Transverse colon (tissue), 4 donors: ENCODE data around the gene ATG13. TPM values are rescaled to one million over a fixed set of nuclear protein-coding genes. Genes with fewer than 3 reads are reported as not detected.

Experiments used
- DNase-seq: peaks from one replicate; pipeline ENCODE4 v3.0.0-alpha.2; 2019
- H3K27ac ChIP-seq, 4 donors: fragments of 200-600 bp; sonication (generic); 2 replicates each; pipeline ENCODE4 v1.5.1; 2016 to 2018; ENCODE audit warnings: inconsistent platforms in 4 of 4
- H3K27me3 ChIP-seq: fragments of 200-600 bp; sonication (generic); 2 replicates; pipeline ENCODE4 v1.5.1; 2017; ENCODE audit warnings: inconsistent platforms
- H3K36me3 ChIP-seq, 4 donors: fragments of 200-600 bp; sonication (generic); 2 replicates each; pipeline ENCODE4 v1.5.1; 2017 to 2019; ENCODE audit warnings: inconsistent platforms in 4 of 4
- H3K4me1 ChIP-seq, 4 donors: fragments of 200-600 bp; sonication (generic); 2 replicates each; pipeline ENCODE4 v1.5.1; 2017 to 2020; ENCODE audit warnings: inconsistent platforms in 4 of 4
- H3K4me3 ChIP-seq, 4 donors: fragments of 200-600 bp; sonication (generic); 1 replicate in 1 of 4; 2 replicates in 3 of 4; pipeline versions ENCODE4 v1.5.1 to v1.6.1; 2017 to 2019; ENCODE audit warnings: inconsistent platforms in 4 of 4
- H3K9me3 ChIP-seq, 2 donors: fragments of 200-600 bp; sonication (generic); 2 replicates each; pipeline ENCODE4 v1.5.1; 2017 to 2019; ENCODE audit warnings: inconsistent platforms in 2 of 2
- CTCF ChIP-seq, 5 experiments: fragments of 200-600 bp in 3 of 5; fragments of 450-650 bp in 2 of 5; sonication (generic) in 3 of 5; IDR thresholded peaks; 1 replicate in 2 of 5; 2 replicates in 3 of 5; pipeline ENCODE4 v1.5.1; 2016 to 2017; ENCODE audit warnings: antibody characterized with exemption in 5 of 5, inconsistent platforms in 3 of 5, mild to moderate bottlenecking in 2 of 5, moderate library complexity in 1 of 5
- EP300 ChIP-seq: sonication (generic); formaldehyde crosslinking; IDR thresholded peaks from one replicate; pipeline ENCODE4 v1.6.1; 2017; ENCODE audit warnings: antibody characterized with exemption, low read depth
- POLR2A ChIP-seq: fragments of 450-650 bp; IDR thresholded peaks from one replicate; pipeline ENCODE4 v1.6.1; 2016; ENCODE audit warnings: antibody characterized with exemption, mild to moderate bottlenecking, moderate library complexity
- POLR2AphosphoS5 ChIP-seq, 3 donors: sonication (generic); formaldehyde crosslinking; IDR thresholded peaks; one replicate each; pipeline ENCODE4 v1.6.1; 2016; ENCODE audit warnings: antibody characterized with exemption in 3 of 3
- WGBS, 2 donors: methylation state at CpG; one replicate each; pipeline ENCODE4 v1.1.5; 2018; ENCODE audit warnings: low coverage in 1 of 2; 5-methylcytosine and 5-hydroxymethylcytosine counted together
- in situ Hi-C, 4 donors: fragments of 200-750 bp; cut with MboI; loops; one replicate each; pipeline versions ENCODE4 v1.15.0 to v1.15.1; 2017; ENCODE audit warnings: low sequenced_read_pairs in 3 of 4, low pct_ligation_motif_present in 1 of 4, low pct_unique_long_range_greater_than_20kb in 1 of 4
- intact Hi-C: fragments of 100-400 bp; cut with DNase I; formaldehyde crosslinking; loops from one replicate; pipeline ENCODE4 v1.15.1; 2023; ENCODE audit warnings: low total_unique reads
- total RNA-seq, 4 donors: library from RNA; depleted of rRNA; stranded (reverse); fragments of >200 nt; gene quantifications; one replicate each; pipeline ENCODE4 v1.1.0, GENCODE V29; 2016

Gene ATG13
- total RNA-seq, 4 donors from 2014 or later: 40.8 to 128 (median 112) TPM

GRCh38 chr11:46640036-46640788 is 22.9 kb downstream of the ATG13 start:
- Histone ChIP-seq H3K4me1 (no peaks in the 10 kb centered on the region), H3K27me3 (no peaks in the 10 kb centered on the region), H3K9me3 (no peaks in the 10 kb centered on the region), H3K36me3 (peaks cover 0 to 14% (median 0%) of the 10 kb centered on the region in 4 donors), H3K4me3 (no peak overlapping the region), H3K27ac (no peak overlapping the region)
- no peak for DNase-seq
- TF ChIP-seq EP300 (no peak), POLR2AphosphoS5 (IDR thresholded peaks at IDR 0.05) (no peak), POLR2A (no peak), CTCF (IDR thresholded peaks at IDR 0.05) (no peak)
- in situ Hi-C loops (no loop called here), intact Hi-C loops (no loop called here)
- 92 to 93% methylated on average over 6 of the region's 6 CpGs for WGBS, 2 donors

- intact Hi-C loops (no loop called here), in situ Hi-C loops (no loop called here)
- peaks cover 0 to 22% (median 6%) of the 10 kb centered on the region in 4 donors for H3K36me3 ChIP-seq
- WGBS, 2 donors: 86% methylated on average over 3 of the region's 3 CpGs; no CpG with 5 or more reads in 1 of the 2 donors
- TF ChIP-seq POLR2A (no peak), EP300 (no peak), POLR2AphosphoS5 (IDR thresholded peaks at IDR 0.05) (no peak), CTCF (IDR thresholded peaks at IDR 0.05) (no peak)
- H3K4me3 ChIP-seq: no peak overlapping the region
- H3K9me3 ChIP-seq: no peaks in the 10 kb centered on the region
- no peak overlapping the region for H3K27ac ChIP-seq
- no peaks in the 10 kb centered on the region for H3K4me1 ChIP-seq
- DNase-seq: no peak
- H3K27me3 ChIP-seq: no peaks in the 10 kb centered on the region
Observed at GRCh38 chr11:46641639-46642038, 24.3 kb downstream of the ATG13 start.

- in situ Hi-C loops (no loop called here), intact Hi-C loops (no loop called here)
- peaks cover 0 to 32% (median 12%) of the 10 kb centered on the region in 4 donors for H3K36me3 ChIP-seq
- H3K27me3 ChIP-seq: no peaks in the 10 kb centered on the region
- H3K4me3 ChIP-seq: no peak overlapping the region
- WGBS, 2 donors: 97 to 100% methylated on average over 4 to 8 of the region's 8 CpGs
- H3K9me3 ChIP-seq: no peaks in the 10 kb centered on the region
- no peak overlapping the region for H3K27ac ChIP-seq
- no peak for DNase-seq
- no peaks in the 10 kb centered on the region for H3K4me1 ChIP-seq
- TF ChIP-seq POLR2A (no peak), CTCF (IDR thresholded peaks at IDR 0.05) (no peak), EP300 (no peak), POLR2AphosphoS5 (IDR thresholded peaks at IDR 0.05) (no peak)
Observed at GRCh38 chr11:46642627-46643335, 25.4 kb downstream of the ATG13 start.

GRCh38 chr11:46643531-46643930 is 26.2 kb downstream of the ATG13 start:
- DNase-seq: no peak
- TF ChIP-seq EP300: no peak
- no peak for TF ChIP-seq POLR2AphosphoS5 (IDR thresholded peaks at IDR 0.05)
- no peak for TF ChIP-seq POLR2A
- TF ChIP-seq CTCF (IDR thresholded peaks at IDR 0.05): no peak
- Histone ChIP-seq H3K36me3 (peaks cover 0 to 38% (median 15%) of the 10 kb centered on the region in 4 donors), H3K4me1 (no peaks in the 10 kb centered on the region), H3K9me3 (no peaks in the 10 kb centered on the region), H3K27ac (no peak overlapping the region), H3K4me3 (no peak overlapping the region), H3K27me3 (no peaks in the 10 kb centered on the region)
- in situ Hi-C loops (no loop called here), intact Hi-C loops (no loop called here)
- 96 to 100% methylated on average over 1 to 3 of the region's 3 CpGs for WGBS, 2 donors
